SK-N-SH treated with all-trans-retinoic acid at 6 μM for 48 hours (cell line): ENCODE measurements around the gene KIFC1.

Experiments
- CSRNP3 ChIP-seq: fragments of 250-450 bp; sonication (Bioruptor Pico); IDR thresholded peaks from 2 replicates; pipeline ENCODE4 v1.5.1; 2021; ENCODE audit warnings: mild to moderate bottlenecking, moderate library complexity
- SNAI2 ChIP-seq: fragments of 250-450 bp; sonication (Bioruptor Pico); IDR thresholded peaks from 2 replicates; pipeline ENCODE4 v1.5.0; 2020; ENCODE audit warnings: mild to moderate bottlenecking, moderate library complexity
- ZFP3 ChIP-seq: fragments of 250-450 bp; sonication (Bioruptor Pico); IDR thresholded peaks from 2 replicates; pipeline ENCODE4 v1.5.0; 2020; ENCODE audit warnings: mild to moderate bottlenecking, moderate library complexity
- ZFP30 ChIP-seq: fragments of 450-650 bp; formaldehyde crosslinking; IDR thresholded peaks from 2 replicates; pipeline ENCODE4 v1.5.0; 2022; ENCODE audit warnings: mild to moderate bottlenecking, moderate library complexity

- TF ChIP-seq CSRNP3 (CRISPR knock-in tag), result no peak
- no peak for TF ChIP-seq ZFP3 (CRISPR knock-in tag)
- TF ChIP-seq ZFP30, result no peak
- TF ChIP-seq SNAI2 (CRISPR knock-in tag), result no peak
These were observed 43.3 kb downstream of the KIFC1 start for GRCh38 chr6:33434961-33435360.
